Dermis blood vessel endothelial cell (primary cell): ENCODE data around the gene PDPR. TPM values are rescaled to one million over a fixed set of nuclear protein-coding genes. Genes with fewer than 3 reads are reported as not detected.

Experiments used
- total RNA-seq: library from RNA; depleted of rRNA; stranded (reverse); fragments of >200 nt; gene quantifications from 2 replicates; pipeline ENCODE4 v1.2.3, GENCODE V29; 2014

PDPR gene
- total RNA-seq, 1 donor from 2014 or later: 53.1 TPM

Other genes starting within 250 kb of the PDPR start
- gene CLEC18A, start 163.0 kb upstream of the PDPR start, total RNA-seq: 0.14 and 0.68 TPM in 2 replicates
- gene CLEC18C, start 59.5 kb downstream of the PDPR start, total RNA-seq: not detected in 2 replicates
- 36.3 and 47.6 TPM in 2 replicates for gene EXOSC6, start 137.6 kb downstream of the PDPR start, total RNA-seq
- 111 and 152 TPM in 2 replicates for gene AARS1, start 175.2 kb downstream of the PDPR start, total RNA-seq
- gene DDX19B, start 184.9 kb downstream of the PDPR start, total RNA-seq: 24.0 and 32.6 TPM in 2 replicates
- gene DDX19A, start 232.6 kb downstream of the PDPR start, total RNA-seq: 40.2 and 50.5 TPM in 2 replicates